HCT116 (cell line): ENCODE data around the gene SLITRK2. TPM values are rescaled to one million over a fixed set of nuclear protein-coding genes. Genes with fewer than 3 reads are reported as not detected.

Experiments
- ATAC-seq: fragments of 200-7000 bp; cut with Tn5 transposase; 2 replicates; pipeline ENCODE4 v1.9.1; 2020; ENCODE audit warnings: mild to moderate bottlenecking, moderate library complexity
- BruUV-seq: library from RNA; stranded (reverse); fragments of 400-500 nt; replicated peaks from 2 replicates; lab custom pipeline; 2021; lab: Mats Ljungman, UMichigan
- CTCF ChIA-PET: fragments of 300-600 bp; sonication (Branson Sonifier 250); formaldehyde crosslinking; loops from one replicate; lab custom pipeline; 2021; ENCODE audit warnings: antibody characterized with exemption; lab: Charles Lee
- POLR2A ChIA-PET: fragments of 300-600, 350-600 bp; sonication (Branson Sonifier 250); formaldehyde crosslinking; loops from one replicate; lab custom pipeline; 2021; ENCODE audit warnings: antibody characterized with exemption; lab: Charles Lee
- RAD21 ChIA-PET, 2 experiments: fragments of 300-600 bp; sonication (Branson Sonifier 250); formaldehyde crosslinking; loops; one replicate each; lab custom pipeline; 2023; ENCODE audit warnings: low total read pairs in 2 of 2; ENCODE audit not compliant: uncharacterized antibody in 2 of 2, unreplicated experiment in 2 of 2, low non-redundant PET in 1 of 2; lab: Charles Lee
- DNase-seq: peaks from one replicate; pipeline ENCODE4 v3.0.0-alpha.2; 2010; ENCODE audit warnings: low read depth, low spot score
- H2AFZ ChIP-seq: fragments of 200-600 bp; shearing (Covaris generic), sonication (generic); 2 replicates; pipeline ENCODE4 v1.6.1; 2017; ENCODE audit warnings: low read depth, mixed run types, mixed read lengths, antibody characterized with exemption, low read length; ENCODE audit not compliant: poor library complexity, severe bottlenecking
- H3K27ac ChIP-seq: 2 replicates; pipeline ENCODE4 v1.5.1; 2012; ENCODE audit warnings: low read depth, low read length
- H3K27me3 ChIP-seq: fragments of 200-600 bp; sonication (generic); 2 replicates; pipeline ENCODE4 v1.6.1; 2016; ENCODE audit warnings: mixed run types, low read length, mixed read lengths; ENCODE audit not compliant: insufficient read depth
- H3K36me3 ChIP-seq, 2 experiments: fragments of 200-500 bp in 1 of 2; fragments of 200-600 bp in 1 of 2; sonication (Bioruptor generic) in 1 of 2; sonication (generic) in 1 of 2; 2 replicates each; pipeline versions ENCODE4 v1.5.1 to v1.6.1; 2014 to 2016; ENCODE audit warnings: low read length in 2 of 2, inconsistent platforms in 1 of 2, mixed read lengths in 1 of 2, mixed run types in 1 of 2; ENCODE audit not compliant: insufficient read depth in 2 of 2, control insufficient read depth in 1 of 2
- H3K4me1 ChIP-seq, 2 experiments: fragments of 200-600 bp in 1 of 2; sonication (generic) in 1 of 2; 2 replicates each; pipeline versions ENCODE4 v1.5.1 to v1.6.1; 2012 to 2017; ENCODE audit warnings: low read length in 2 of 2, inconsistent platforms in 1 of 2, mild to moderate bottlenecking in 1 of 2, mixed read lengths in 1 of 2, mixed run types in 1 of 2, moderate library complexity in 1 of 2; ENCODE audit not compliant: insufficient read depth in 2 of 2, control insufficient read depth in 1 of 2
- H3K4me2 ChIP-seq: fragments of 200-600 bp; sonication (generic); 2 replicates; pipeline ENCODE4 v1.6.1; 2017; ENCODE audit warnings: mixed run types, low read length, mixed read lengths
- H3K4me3 ChIP-seq, 2 experiments: fragments of 200-600 bp in 1 of 2; sonication (generic) in 1 of 2; replicated peaks in 1 of 2; 2 replicates each; pipeline ENCODE4 v1.5.1; 2011 to 2016; ENCODE audit warnings: low read length in 2 of 2, control low read depth in 1 of 2, low read depth in 1 of 2, mild to moderate bottlenecking in 1 of 2, mixed read lengths in 1 of 2, mixed run types in 1 of 2
- H3K79me2 ChIP-seq: fragments of 200-600 bp; sonication (generic); 2 replicates; pipeline ENCODE4 v1.6.1; 2017; ENCODE audit warnings: mild to moderate bottlenecking, mixed run types, low read length, moderate library complexity, mixed read lengths; ENCODE audit not compliant: insufficient read depth
- H3K9ac ChIP-seq: fragments of 200-600 bp; sonication (generic); 2 replicates; pipeline ENCODE4 v1.6.1; 2016; ENCODE audit warnings: low read length, mixed read lengths
- H3K9me2 ChIP-seq: fragments of 200-600 bp; sonication (generic), shearing (Covaris generic); 2 replicates; pipeline ENCODE4 v1.6.1; 2017; ENCODE audit warnings: mixed run types, mild to moderate bottlenecking, moderate library complexity; ENCODE audit not compliant: insufficient read depth
- H3K9me3 ChIP-seq, 2 experiments: fragments of 200-500 bp in 1 of 2; fragments of 200-600 bp in 1 of 2; sonication (Bioruptor generic) in 1 of 2; sonication (generic) in 1 of 2; 2 replicates each; pipeline ENCODE4 v1.6.1; 2014 to 2017; ENCODE audit warnings: low read length in 2 of 2, mixed read lengths in 2 of 2, inconsistent platforms in 1 of 2, low read depth in 1 of 2, mild to moderate bottlenecking in 1 of 2, mixed run types in 1 of 2, moderate library complexity in 1 of 2; ENCODE audit not compliant: control insufficient read depth in 1 of 2, insufficient read depth in 1 of 2
- H4K20me1 ChIP-seq: fragments of 200-600 bp; sonication (generic), shearing (Covaris generic); 2 replicates; pipeline ENCODE4 v1.6.1; 2017; ENCODE audit warnings: mixed run types, mild to moderate bottlenecking, moderate library complexity; ENCODE audit not compliant: insufficient read depth
- CEBPB ChIP-seq: IDR thresholded peaks from 2 replicates; pipeline ENCODE4 v1.6.1; 2012; ENCODE audit warnings: low read depth
- EGR1 ChIP-seq: IDR thresholded peaks from 2 replicates; pipeline ENCODE4 v1.6.1; 2012; ENCODE audit warnings: low read depth
- EZH2 ChIP-seq: fragments of 200-600 bp; sonication (generic); IDR thresholded peaks from 2 replicates; pipeline ENCODE4 v1.6.1; 2017; ENCODE audit warnings: antibody characterized with exemption, mixed run types
- JUND ChIP-seq: IDR thresholded peaks from 2 replicates; pipeline ENCODE4 v1.6.1; 2012
- POLR2A ChIP-seq: IDR thresholded peaks from 2 replicates; pipeline ENCODE4 v1.7.0; 2011; ENCODE audit warnings: borderline replicate concordance; ENCODE audit not compliant: insufficient read depth, insufficient read length; ENCODE audit errors: extremely low read depth
- RAD21 ChIP-seq: IDR thresholded peaks from 2 replicates; pipeline ENCODE4 v1.6.1; 2012; ENCODE audit warnings: low read depth, mild to moderate bottlenecking
- SRF ChIP-seq: IDR thresholded peaks from 2 replicates; pipeline ENCODE4 v1.6.1; 2012; ENCODE audit warnings: low read depth
- TCF7L2 ChIP-seq: IDR thresholded peaks from 2 replicates; pipeline ENCODE4 v1.7.0; 2011; ENCODE audit warnings: borderline replicate concordance, inconsistent platforms; ENCODE audit not compliant: insufficient read depth, insufficient read length; ENCODE audit errors: extremely low read depth
- ZFX ChIP-seq: fragments of 450-650 bp; IDR thresholded peaks from 2 replicates; pipeline ENCODE4 v1.6.1; 2017
- intact Hi-C: fragments of 100-400 bp; cut with micrococcal nuclease; formaldehyde crosslinking; loops from 2 replicates; pipeline ENCODE4 v1.10.0; 2022
- total RNA-seq: library from RNA; stranded (reverse); gene quantifications from one replicate; pipeline ENCODE4 v1.2.1, GENCODE V29; 2021; ENCODE audit not compliant: unreplicated experiment
- TF ChIP-seq, protein P1 (sequence below): IDR thresholded peaks from 2 replicates; pipeline ENCODE4 v1.6.1; 2012; ENCODE audit warnings: low read depth
- TF ChIP-seq, protein P2 (sequence below): IDR thresholded peaks from 2 replicates; pipeline ENCODE4 v1.6.1; 2011; ENCODE audit warnings: mild to moderate bottlenecking, low read length, moderate library complexity; ENCODE audit not compliant: insufficient replicate concordance; ENCODE audit errors: extremely low read depth
- TF ChIP-seq, protein P3 (sequence below): IDR thresholded peaks from 2 replicates; pipeline ENCODE4 v1.6.1; 2012

The SLITRK2 gene
- total RNA-seq, 1 experiment from 2014 or later = not detected

DNA sequence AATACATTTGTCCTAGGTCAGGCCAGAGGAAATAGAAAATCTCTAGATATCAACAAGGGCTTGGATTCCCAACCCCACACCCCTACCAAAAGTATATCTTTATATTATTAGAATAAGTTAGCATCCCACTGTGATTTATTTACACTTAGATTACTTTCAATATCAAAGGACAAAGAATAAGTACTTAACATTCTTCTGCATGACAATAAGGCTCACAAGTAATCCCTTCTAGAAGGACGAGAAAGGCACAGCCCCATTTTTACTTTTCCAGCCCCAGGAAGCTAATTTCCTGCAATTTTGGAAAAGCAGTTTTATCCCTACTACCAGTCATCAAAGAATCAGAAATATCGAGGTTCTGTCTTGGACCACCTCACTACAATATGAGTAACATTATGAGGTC, 14.1 kb upstream of the SLITRK2 start:
- Histone ChIP-seq H3K4me3 (no peak overlapping the region), H3K9ac (no peak overlapping the region), H3K9me2 (no peaks in the 10 kb centered on the region), H2AFZ (no peak overlapping the region), H3K36me3 (no peaks in the 10 kb centered on the region), H3K4me1 (no peaks in the 10 kb centered on the region), H3K79me2 (no peaks in the 10 kb centered on the region), H3K27ac (no peak overlapping the region), H4K20me1 (no peaks in the 10 kb centered on the region), H3K4me2 (no peak overlapping the region), H3K27me3 (no peaks in the 10 kb centered on the region), H3K9me3 (no peaks in the 10 kb centered on the region)
- RAD21 ChIA-PET = no interaction called here
- intact Hi-C loops = no loop called here
- CTCF ChIA-PET = no interaction called here
- POLR2A ChIA-PET = no interaction called here
- ATAC-seq (no peak), DNase-seq (no peak)
- no peak for TF ChIP-seq CEBPB
- no peak for TF ChIP-seq EGR1
- no peak for TF ChIP-seq POLR2A
- no peak for TF ChIP-seq TCF7L2
- TF ChIP-seq SRF = no peak
- no peak for TF ChIP-seq JUND
- TF ChIP-seq, protein P1, sequence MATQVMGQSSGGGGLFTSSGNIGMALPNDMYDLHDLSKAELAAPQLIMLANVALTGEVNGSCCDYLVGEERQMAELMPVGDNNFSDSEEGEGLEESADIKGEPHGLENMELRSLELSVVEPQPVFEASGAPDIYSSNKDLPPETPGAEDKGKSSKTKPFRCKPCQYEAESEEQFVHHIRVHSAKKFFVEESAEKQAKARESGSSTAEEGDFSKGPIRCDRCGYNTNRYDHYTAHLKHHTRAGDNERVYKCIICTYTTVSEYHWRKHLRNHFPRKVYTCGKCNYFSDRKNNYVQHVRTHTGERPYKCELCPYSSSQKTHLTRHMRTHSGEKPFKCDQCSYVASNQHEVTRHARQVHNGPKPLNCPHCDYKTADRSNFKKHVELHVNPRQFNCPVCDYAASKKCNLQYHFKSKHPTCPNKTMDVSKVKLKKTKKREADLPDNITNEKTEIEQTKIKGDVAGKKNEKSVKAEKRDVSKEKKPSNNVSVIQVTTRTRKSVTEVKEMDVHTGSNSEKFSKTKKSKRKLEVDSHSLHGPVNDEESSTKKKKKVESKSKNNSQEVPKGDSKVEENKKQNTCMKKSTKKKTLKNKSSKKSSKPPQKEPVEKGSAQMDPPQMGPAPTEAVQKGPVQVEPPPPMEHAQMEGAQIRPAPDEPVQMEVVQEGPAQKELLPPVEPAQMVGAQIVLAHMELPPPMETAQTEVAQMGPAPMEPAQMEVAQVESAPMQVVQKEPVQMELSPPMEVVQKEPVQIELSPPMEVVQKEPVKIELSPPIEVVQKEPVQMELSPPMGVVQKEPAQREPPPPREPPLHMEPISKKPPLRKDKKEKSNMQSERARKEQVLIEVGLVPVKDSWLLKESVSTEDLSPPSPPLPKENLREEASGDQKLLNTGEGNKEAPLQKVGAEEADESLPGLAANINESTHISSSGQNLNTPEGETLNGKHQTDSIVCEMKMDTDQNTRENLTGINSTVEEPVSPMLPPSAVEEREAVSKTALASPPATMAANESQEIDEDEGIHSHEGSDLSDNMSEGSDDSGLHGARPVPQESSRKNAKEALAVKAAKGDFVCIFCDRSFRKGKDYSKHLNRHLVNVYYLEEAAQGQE = no peak
- TF ChIP-seq, protein P2, sequence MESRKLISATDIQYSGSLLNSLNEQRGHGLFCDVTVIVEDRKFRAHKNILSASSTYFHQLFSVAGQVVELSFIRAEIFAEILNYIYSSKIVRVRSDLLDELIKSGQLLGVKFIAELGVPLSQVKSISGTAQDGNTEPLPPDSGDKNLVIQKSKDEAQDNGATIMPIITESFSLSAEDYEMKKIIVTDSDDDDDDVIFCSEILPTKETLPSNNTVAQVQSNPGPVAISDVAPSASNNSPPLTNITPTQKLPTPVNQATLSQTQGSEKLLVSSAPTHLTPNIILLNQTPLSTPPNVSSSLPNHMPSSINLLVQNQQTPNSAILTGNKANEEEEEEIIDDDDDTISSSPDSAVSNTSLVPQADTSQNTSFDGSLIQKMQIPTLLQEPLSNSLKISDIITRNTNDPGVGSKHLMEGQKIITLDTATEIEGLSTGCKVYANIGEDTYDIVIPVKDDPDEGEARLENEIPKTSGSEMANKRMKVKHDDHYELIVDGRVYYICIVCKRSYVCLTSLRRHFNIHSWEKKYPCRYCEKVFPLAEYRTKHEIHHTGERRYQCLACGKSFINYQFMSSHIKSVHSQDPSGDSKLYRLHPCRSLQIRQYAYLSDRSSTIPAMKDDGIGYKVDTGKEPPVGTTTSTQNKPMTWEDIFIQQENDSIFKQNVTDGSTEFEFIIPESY = no peak
- TF ChIP-seq, protein P3, sequence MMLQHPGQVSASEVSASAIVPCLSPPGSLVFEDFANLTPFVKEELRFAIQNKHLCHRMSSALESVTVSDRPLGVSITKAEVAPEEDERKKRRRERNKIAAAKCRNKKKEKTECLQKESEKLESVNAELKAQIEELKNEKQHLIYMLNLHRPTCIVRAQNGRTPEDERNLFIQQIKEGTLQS = no peak
- no peak for TF ChIP-seq RAD21
- no peak for TF ChIP-seq EZH2
- TF ChIP-seq ZFX = no peak
- BruUV-seq = no TSS peak
